Smooth muscle cell (in vitro differentiated cells): ENCODE measurements around the gene MYH1. TPM values are rescaled to one million over a fixed set of nuclear protein-coding genes. Genes with fewer than 3 reads are reported as not detected.

Source experiments
- DNase-seq: peaks from one replicate; lab custom pipeline; 2025; ENCODE audit not compliant: unreplicated experiment; lab: John Stamatoyannopoulos, UW
- H2AFZ ChIP-seq: fragments of 200-600 bp; sonication (generic); 2 replicates; pipeline ENCODE4 v1.6.0; 2016; ENCODE audit warnings: antibody characterized with exemption, low read depth, mild to moderate bottlenecking
- H3F3A ChIP-seq: fragments of 200-600 bp; sonication (generic); 2 replicates; pipeline ENCODE4 v1.6.0; 2017; ENCODE audit warnings: antibody characterized with exemption, low read depth
- H3K27ac ChIP-seq: fragments of 200-600 bp; sonication (generic); 2 replicates; pipeline ENCODE4 v1.5.1; 2016; ENCODE audit warnings: low read depth, mild to moderate bottlenecking
- H3K27me3 ChIP-seq: fragments of 200-600 bp; sonication (generic); 2 replicates; pipeline ENCODE4 v1.6.1; 2016; ENCODE audit warnings: low read depth, mild to moderate bottlenecking
- H3K36me3 ChIP-seq: fragments of 200-600 bp; sonication (generic); 2 replicates; pipeline ENCODE4 v1.5.1; 2016; ENCODE audit warnings: low read depth
- H3K4me1 ChIP-seq: fragments of 200-600 bp; sonication (generic); 2 replicates; pipeline ENCODE4 v1.5.1; 2016; ENCODE audit warnings: low read depth
- H3K4me2 ChIP-seq: fragments of 200-600 bp; sonication (generic); 2 replicates; pipeline ENCODE4 v1.6.0; 2016; ENCODE audit warnings: mild to moderate bottlenecking
- H3K4me3 ChIP-seq: fragments of 200-600 bp; sonication (generic); 2 replicates; pipeline ENCODE4 v1.5.1; 2016; ENCODE audit warnings: mild to moderate bottlenecking
- H3K79me2 ChIP-seq: fragments of 200-600 bp; sonication (generic); 2 replicates; pipeline ENCODE4 v1.6.0; 2016; ENCODE audit warnings: low read depth, mild to moderate bottlenecking
- H3K9ac ChIP-seq: fragments of 200-600 bp; sonication (generic); 2 replicates; pipeline ENCODE4 v1.6.0; 2016; ENCODE audit warnings: low read depth
- H3K9me3 ChIP-seq: fragments of 200-600 bp; sonication (generic); replicated peaks from 2 replicates; pipeline ENCODE4 v1.5.1; 2016; ENCODE audit warnings: low read depth
- H4K20me1 ChIP-seq: fragments of 200-600 bp; sonication (generic); 2 replicates; pipeline ENCODE4 v1.6.0; 2016; ENCODE audit warnings: low read depth
- WGBS: methylation state at CpG from one replicate; pipeline ENCODE4 v1.1.7; 2016; ENCODE audit warnings: low lambda C conversion rate; 5-methylcytosine and 5-hydroxymethylcytosine counted together
- polyA plus RNA-seq: library from polyadenylated mRNA; unstranded; fragments of >200 nt; fragmentation: Nextera tagmentation; extraction: Ambion mirVana; gene quantifications from 2 replicates; pipeline ENCODE4 v1.2.1, GENCODE V29; 2016
- total RNA-seq: library from RNA; depleted of rRNA; stranded (reverse); fragments of >200 nt; gene quantifications from 2 replicates; pipeline ENCODE4 v1.2.3, GENCODE V29; 2014
- TF ChIP-seq, protein P1 (sequence below): fragments of 200-600 bp; sonication (generic); IDR thresholded peaks from 2 replicates; pipeline ENCODE4 v1.5.1; 2017; ENCODE audit warnings: borderline replicate concordance, mild to moderate bottlenecking, antibody characterized with exemption; ENCODE audit not compliant: insufficient read depth, poor library complexity, severe bottlenecking

The MYH1 gene
- total and polyA plus RNA-seq, 2 experiments from 2014 or later: not detected

DNA sequence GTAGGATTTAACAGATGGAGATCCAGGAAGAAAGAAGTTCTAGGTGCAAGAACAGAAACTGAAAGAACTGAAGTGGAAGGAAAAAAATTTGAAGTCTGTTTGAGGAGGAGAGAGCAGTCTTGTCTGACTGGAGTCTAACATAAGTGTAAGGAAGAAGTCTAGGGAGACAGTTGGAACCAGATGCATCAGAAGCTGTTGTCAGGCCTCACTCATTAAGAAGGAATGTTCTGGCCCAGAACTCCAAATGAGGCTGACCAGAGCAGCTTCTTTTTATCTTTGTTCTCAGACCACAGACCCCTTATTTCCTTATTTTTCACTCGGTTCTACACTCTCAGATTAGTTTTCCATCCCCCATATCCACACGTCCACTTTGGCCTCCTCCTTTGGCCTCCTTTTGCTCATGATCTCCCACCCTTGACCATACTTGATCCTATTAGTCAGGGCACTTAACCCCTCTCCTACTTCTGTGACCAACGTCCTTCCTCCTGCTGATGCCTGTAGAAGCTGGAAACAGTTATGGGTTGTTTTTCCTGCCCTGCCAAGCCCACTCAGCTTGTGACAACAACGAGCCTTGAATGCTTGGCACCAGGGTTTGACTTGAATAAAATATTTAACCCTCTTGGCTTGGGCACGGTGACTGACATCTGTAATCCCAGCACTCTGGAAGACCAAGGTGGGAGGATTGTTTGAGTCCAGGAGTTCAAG is 38.1 kb upstream of the MYH1 start:
- TF ChIP-seq, protein P1, sequence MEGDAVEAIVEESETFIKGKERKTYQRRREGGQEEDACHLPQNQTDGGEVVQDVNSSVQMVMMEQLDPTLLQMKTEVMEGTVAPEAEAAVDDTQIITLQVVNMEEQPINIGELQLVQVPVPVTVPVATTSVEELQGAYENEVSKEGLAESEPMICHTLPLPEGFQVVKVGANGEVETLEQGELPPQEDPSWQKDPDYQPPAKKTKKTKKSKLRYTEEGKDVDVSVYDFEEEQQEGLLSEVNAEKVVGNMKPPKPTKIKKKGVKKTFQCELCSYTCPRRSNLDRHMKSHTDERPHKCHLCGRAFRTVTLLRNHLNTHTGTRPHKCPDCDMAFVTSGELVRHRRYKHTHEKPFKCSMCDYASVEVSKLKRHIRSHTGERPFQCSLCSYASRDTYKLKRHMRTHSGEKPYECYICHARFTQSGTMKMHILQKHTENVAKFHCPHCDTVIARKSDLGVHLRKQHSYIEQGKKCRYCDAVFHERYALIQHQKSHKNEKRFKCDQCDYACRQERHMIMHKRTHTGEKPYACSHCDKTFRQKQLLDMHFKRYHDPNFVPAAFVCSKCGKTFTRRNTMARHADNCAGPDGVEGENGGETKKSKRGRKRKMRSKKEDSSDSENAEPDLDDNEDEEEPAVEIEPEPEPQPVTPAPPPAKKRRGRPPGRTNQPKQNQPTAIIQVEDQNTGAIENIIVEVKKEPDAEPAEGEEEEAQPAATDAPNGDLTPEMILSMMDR: no peak

DNA sequence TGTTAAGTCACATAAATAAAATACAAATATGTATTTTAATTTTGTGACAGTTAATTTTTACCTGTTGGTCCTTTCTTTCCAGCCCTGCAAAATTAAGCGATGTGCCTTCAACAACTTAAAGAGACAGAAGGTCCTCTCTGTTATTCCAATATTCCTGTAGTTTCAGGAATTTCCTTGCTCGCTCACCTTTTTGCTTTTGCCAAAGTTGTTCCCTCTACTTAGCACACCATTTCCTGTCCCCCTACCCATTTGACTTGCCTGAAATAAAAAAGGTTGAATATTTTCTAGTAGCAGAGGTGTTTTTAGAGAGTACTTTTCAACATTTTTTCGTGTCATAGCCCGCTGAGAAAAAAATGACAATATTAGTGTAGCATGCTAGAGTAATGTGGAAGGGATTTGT is 31.7 kb upstream of the MYH1 start:
- TF ChIP-seq, protein P1: no peak
- WGBS: 63% methylated on average over 4 of the region's 4 CpGs
- no peak for DNase-seq
- H3K27ac ChIP-seq: no peak overlapping the region
- H3K9me3 ChIP-seq: no peaks in the 10 kb centered on the region
- no peak overlapping the region for H3K4me3 ChIP-seq
- H4K20me1 ChIP-seq: no peaks in the 10 kb centered on the region
- H3K9ac ChIP-seq: no peak overlapping the region
- no peak overlapping the region for H3K4me2 ChIP-seq
- no peak overlapping the region for H2AFZ ChIP-seq
- H3K27me3 ChIP-seq: peaks cover 4% of the 10 kb centered on the region
- H3K36me3 ChIP-seq: no peaks in the 10 kb centered on the region
- peaks cover 24% of the 10 kb centered on the region for H3K4me1 ChIP-seq
- H3F3A ChIP-seq: no peaks in the 10 kb centered on the region
- no peaks in the 10 kb centered on the region for H3K79me2 ChIP-seq

More for the DNA sequence above, 38.1 kb upstream of the MYH1 start:
- Histone ChIP-seq H3K36me3 (no peaks in the 10 kb centered on the region), H3K27me3 (peaks cover 3% of the 10 kb centered on the region), H3K9ac (no peak overlapping the region), H3K9me3 (no peaks in the 10 kb centered on the region), H3K4me2 (no peak overlapping the region), H3K4me3 (no peak overlapping the region), H4K20me1 (no peaks in the 10 kb centered on the region), H3K79me2 (no peaks in the 10 kb centered on the region), H3F3A (peaks cover 4% of the 10 kb centered on the region), H2AFZ (no peak overlapping the region), H3K27ac (no peak overlapping the region), H3K4me1 (no peaks in the 10 kb centered on the region)
- no peak for DNase-seq
- WGBS: 43% methylated on average over 5 of the region's 5 CpGs

DNA sequence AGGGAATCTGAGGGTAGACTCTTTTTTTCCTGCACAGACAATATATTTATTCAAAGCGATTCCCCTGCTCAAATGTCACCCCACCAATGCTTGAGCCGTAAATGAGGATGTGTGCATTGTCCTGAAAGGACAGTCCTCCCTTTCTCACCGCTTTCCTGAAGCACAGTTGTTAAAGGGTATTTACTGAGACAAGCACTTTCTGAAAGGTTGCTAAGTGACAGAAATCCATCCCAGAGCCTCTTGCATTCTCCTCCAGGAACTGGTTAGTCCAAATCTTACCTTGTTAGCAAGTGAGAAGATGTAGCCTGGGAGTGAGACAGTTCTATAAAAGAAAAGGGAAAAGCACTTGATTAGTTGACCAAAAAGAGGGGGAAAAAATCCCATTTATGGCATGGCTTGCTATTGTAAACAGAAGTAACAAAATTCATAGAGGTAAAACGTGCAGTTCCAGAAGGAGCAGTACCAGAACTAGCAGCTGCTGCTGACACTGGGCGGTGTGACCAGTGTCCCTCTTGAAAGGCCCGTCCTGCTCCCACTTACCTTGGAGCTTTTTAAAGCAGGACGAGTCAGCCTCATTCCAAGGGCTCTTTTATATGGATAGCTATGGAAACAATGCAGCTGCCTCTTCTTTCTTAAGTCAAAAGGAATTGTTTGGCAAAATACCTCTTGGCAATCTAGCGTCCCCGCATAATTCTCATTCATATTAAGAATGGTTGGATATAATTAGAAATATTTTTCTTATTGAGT is 30.9 kb upstream of the MYH1 start, which contains the start of gene MYH2:
TSS of gene MYH2 (minus strand) at position 563 of the 747 bp plus-strand sequence. CDS start 1,738 bp downstream, outside the sequence.
- Histone ChIP-seq H3K36me3 (no peaks in the 10 kb centered on the region), H3K27ac (no peak within 1 kb of the TSS), H3K9ac (no peak within 1 kb of the TSS), H3F3A (no peaks in the 10 kb centered on the region), H3K4me3 (no peak within 1 kb of the TSS), H3K79me2 (no peaks in the 10 kb centered on the region), H3K9me3 (no peaks in the 10 kb centered on the region), H4K20me1 (no peaks in the 10 kb centered on the region), H3K27me3 (peaks cover 4% of the 10 kb centered on the region), H2AFZ (no peak within 1 kb of the TSS), H3K4me2 (no peak within 1 kb of the TSS), H3K4me1 (peaks cover 24% of the 10 kb centered on the region)
- no peak for DNase-seq
- WGBS: 42% methylated on average over 9 of the region's 9 CpGs
- TF ChIP-seq, protein P1: no peak
